HUES64 (cell line): ENCODE results near the gene KLHDC7B. TPM values are rescaled to one million over a fixed set of nuclear protein-coding genes. Genes with fewer than 3 reads are reported as not detected.

Source experiments
- H3K27ac ChIP-seq: 2 replicates; pipeline ENCODE4 v1.7.0; 2013; ENCODE audit warnings: low read depth, low read length, inconsistent platforms
- H3K27me3 ChIP-seq: 2 replicates; pipeline ENCODE4 v1.6.1; 2013; ENCODE audit warnings: mild to moderate bottlenecking, low read length; ENCODE audit not compliant: insufficient read depth
- H3K36me3 ChIP-seq: 2 replicates; pipeline ENCODE4 v1.6.1; 2013; ENCODE audit warnings: mild to moderate bottlenecking, low read length; ENCODE audit not compliant: insufficient read depth
- H3K4me1 ChIP-seq: 2 replicates; pipeline ENCODE4 v1.6.1; 2013; ENCODE audit warnings: mild to moderate bottlenecking, low read length, moderate library complexity; ENCODE audit not compliant: insufficient read depth
- H3K4me3 ChIP-seq: 2 replicates; pipeline ENCODE4 v1.5.1; 2013; ENCODE audit warnings: mild to moderate bottlenecking, low read length, moderate library complexity
- H3K9ac ChIP-seq: 2 replicates; pipeline ENCODE4 v1.6.1; 2013; ENCODE audit warnings: mild to moderate bottlenecking, low read depth, low read length
- H3K9me3 ChIP-seq: 2 replicates; pipeline ENCODE4 v1.6.1; 2013; ENCODE audit warnings: low read depth, low read length; ENCODE audit not compliant: insufficient read depth
- WGBS: fragments of 150-250, 120-280 bp; methylation state at CpG from one replicate; pipeline ENCODE4 v1.1.7; 2013; ENCODE audit warnings: missing lambda C conversion rate; 5-methylcytosine and 5-hydroxymethylcytosine counted together
- polyA plus RNA-seq, 2 experiments: library from polyadenylated mRNA; stranded (reverse); fragments of 50-300 nt; gene quantifications; one replicate each; pipeline ENCODE4 v1.2.3, GENCODE V29; 2013

The KLHDC7B gene
- not detected for polyA plus RNA-seq (2013, experiment 1 of 2)
- polyA plus RNA-seq (2013, experiment 2 of 2), result not detected

GRCh38 chr22:50545522-50546325 is at the start of gene KLHDC7B:
TSS of gene KLHDC7B (plus strand) at chr22:50545899. CDS start at chr22:50546244, 345 bp downstream.
- H3K27me3 ChIP-seq, result peaks cover 21% of the 10 kb centered on the region
- no peak within 1 kb of the TSS for H3K9ac ChIP-seq
- H3K27ac ChIP-seq, result no peak within 1 kb of the TSS
- 88% methylated on average over 10 of the region's 10 CpGs for WGBS
- H3K9me3 ChIP-seq, result no peaks in the 10 kb centered on the region
- no peaks in the 10 kb centered on the region for H3K36me3 ChIP-seq
- no peak within 1 kb of the TSS for H3K4me3 ChIP-seq
- no peaks in the 10 kb centered on the region for H3K4me1 ChIP-seq

GRCh38 chr22:50497093-50497492 is 48.6 kb upstream of the KLHDC7B start:
- no peaks in the 10 kb centered on the region for H3K4me1 ChIP-seq
- no peak overlapping the region for H3K4me3 ChIP-seq
- H3K27ac ChIP-seq, result no peak overlapping the region
- no peaks in the 10 kb centered on the region for H3K9me3 ChIP-seq
- WGBS, result 92% methylated on average over 6 of the region's 6 CpGs
- H3K36me3 ChIP-seq, result no peaks in the 10 kb centered on the region
- H3K27me3 ChIP-seq, result no peaks in the 10 kb centered on the region
- no peak overlapping the region for H3K9ac ChIP-seq

- H3K36me3 ChIP-seq, result no peaks in the 10 kb centered on the region
- 18% methylated on average over 13 of the region's 13 CpGs for WGBS
- no peak overlapping the region for H3K9ac ChIP-seq
- H3K27ac ChIP-seq, result no peak overlapping the region
- H3K4me3 ChIP-seq, result no peak overlapping the region
- H3K9me3 ChIP-seq, result no peaks in the 10 kb centered on the region
- no peaks in the 10 kb centered on the region for H3K27me3 ChIP-seq
- no peaks in the 10 kb centered on the region for H3K4me1 ChIP-seq
Measured at GRCh38 chr22:50498322-50498890, 47.3 kb upstream of the KLHDC7B start.

DNA sequence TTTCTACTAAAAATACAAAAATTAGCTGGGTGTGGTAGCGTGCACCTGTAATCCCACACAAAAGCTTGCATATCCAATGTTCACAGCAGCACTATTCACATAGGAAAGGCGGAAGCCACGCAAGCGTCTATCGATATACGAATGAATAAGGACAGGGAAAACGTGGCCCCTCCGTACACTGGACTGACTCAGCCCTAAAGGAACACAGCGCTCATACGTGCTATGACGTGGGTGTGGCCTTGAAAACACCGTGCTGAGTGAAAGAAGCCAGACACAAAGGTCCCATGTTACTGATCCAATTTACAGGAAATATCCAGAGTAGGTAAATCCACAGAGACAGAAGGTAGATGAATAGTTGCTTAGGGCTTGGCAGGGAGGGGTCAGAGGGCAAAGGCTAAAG is 45.2 kb upstream of the KLHDC7B start:
- H3K36me3 ChIP-seq, result peaks cover 6% of the 10 kb centered on the region
- no peak overlapping the region for H3K4me3 ChIP-seq
- 95% methylated on average over 12 of the region's 12 CpGs for WGBS
- H3K9me3 ChIP-seq, result no peaks in the 10 kb centered on the region
- no peaks in the 10 kb centered on the region for H3K4me1 ChIP-seq
- H3K9ac ChIP-seq, result no peak overlapping the region
- no peaks in the 10 kb centered on the region for H3K27me3 ChIP-seq
- H3K27ac ChIP-seq, result no peak overlapping the region

DNA sequence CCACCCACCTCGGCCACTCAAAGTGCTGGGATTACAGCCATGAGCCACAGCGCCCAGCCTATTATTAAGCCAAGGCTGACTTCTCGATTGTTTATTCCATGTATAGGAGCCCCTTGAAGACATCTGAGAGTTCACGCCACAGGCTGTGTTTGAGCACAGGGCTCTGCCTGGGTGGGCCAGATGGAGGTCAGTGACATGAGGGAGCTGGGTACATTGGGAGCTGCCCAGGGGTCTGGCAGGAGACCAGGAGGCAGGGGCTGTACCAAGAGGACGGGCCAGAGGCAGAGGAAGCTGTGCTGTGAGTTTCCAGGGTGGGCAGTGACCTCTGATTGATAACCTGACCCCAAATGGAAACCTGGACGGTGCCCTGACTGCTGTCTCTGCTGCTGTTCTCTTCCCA is 43.6 kb upstream of the KLHDC7B start:
- Histone ChIP-seq H3K27me3 (no peaks in the 10 kb centered on the region), H3K36me3 (peaks cover 11% of the 10 kb centered on the region), H3K27ac (no peak overlapping the region), H3K9me3 (no peaks in the 10 kb centered on the region), H3K4me1 (no peaks in the 10 kb centered on the region; the same call in 1 of the 2 replicates), H3K4me3 (no peak overlapping the region), H3K9ac (no peak overlapping the region)
- 92% methylated on average over 6 of the region's 6 CpGs for WGBS

DNA sequence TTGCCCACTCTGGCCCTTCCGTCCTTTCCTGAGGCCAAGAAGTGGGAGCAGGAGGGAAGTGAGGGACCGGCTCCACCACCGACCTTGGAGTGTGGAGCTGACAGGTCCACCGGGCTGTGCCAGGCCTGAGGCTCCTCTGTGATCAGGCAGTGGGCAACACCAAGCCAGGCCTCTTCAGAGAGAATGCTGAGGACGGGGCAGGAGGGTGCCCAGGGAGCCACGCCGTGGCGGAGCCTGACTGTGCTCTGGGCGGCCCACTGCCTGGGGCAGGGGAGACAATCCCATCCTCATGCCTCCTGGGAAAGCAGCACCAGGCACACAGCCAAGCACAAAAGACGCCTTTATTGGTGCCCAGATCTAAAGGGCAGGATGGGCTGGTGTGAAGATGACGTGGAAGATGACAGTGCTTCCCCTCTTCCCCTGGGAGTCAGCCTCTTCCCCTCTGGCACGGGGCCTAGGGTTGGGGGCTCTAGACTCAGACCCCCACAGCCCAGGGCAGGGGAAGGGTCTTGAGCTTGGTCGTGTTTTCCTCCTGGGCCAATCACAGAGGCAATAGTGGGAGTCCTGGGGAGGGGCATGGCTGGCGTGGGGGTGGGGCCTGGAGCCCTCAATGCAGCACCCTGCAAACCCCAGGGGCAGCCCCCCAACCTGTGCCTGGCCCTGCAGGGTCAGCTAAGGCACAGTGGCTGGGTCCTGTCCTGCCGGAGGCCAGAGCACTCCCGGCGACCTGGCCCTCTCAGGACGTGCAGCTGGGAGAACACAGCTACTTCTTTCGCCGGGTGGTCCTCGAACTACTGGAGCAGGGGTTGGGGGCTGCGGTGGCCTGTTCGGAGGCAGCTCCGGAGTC is 42.8 kb upstream of the KLHDC7B start:
- no peak overlapping the region for H3K9ac ChIP-seq
- H3K4me1 ChIP-seq, result no peaks in the 10 kb centered on the region; the same call in 1 of the 2 replicates
- no peak overlapping the region for H3K4me3 ChIP-seq
- H3K27ac ChIP-seq, result no peak overlapping the region
- H3K36me3 ChIP-seq, result peaks cover 11% of the 10 kb centered on the region
- H3K27me3 ChIP-seq, result no peaks in the 10 kb centered on the region
- no peaks in the 10 kb centered on the region for H3K9me3 ChIP-seq
- WGBS, result 95% methylated on average over 24 of the region's 24 CpGs

DNA sequence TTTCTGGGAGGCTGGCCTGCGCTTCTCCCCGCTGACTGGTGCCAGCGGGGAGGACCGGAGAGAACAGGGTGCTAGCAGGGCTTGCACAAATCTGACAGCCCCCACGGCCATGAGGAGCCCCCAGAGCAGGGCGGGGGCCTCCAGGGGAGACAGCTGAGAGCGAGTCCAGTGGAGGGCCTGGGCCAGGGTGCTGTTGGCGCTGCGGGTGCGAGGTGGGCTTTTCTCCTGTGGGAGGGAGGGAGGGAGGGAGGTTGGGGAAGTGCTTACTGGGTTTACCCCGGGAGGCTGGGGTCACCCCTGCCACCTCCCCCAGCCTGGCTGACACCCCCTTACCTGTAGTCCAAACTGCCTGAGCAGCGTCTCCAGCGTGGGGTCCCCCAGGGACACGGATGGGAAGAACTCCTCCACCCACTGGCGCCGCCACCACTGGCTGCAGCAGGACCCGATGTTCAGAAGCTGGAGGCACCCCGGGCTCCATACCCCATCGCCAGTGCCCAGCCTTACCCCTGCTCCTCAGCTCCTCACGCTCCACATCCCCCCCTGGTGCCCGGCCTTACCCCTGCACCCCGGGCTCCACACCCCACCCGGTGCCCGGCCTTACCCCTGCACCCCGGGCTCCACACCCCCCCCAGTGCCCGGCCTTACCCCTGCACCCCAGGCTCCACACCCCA is 42.1 kb upstream of the KLHDC7B start:
- Histone ChIP-seq H3K36me3 (peaks cover 11% of the 10 kb centered on the region), H3K9me3 (no peaks in the 10 kb centered on the region), H3K27me3 (no peaks in the 10 kb centered on the region), H3K4me3 (no peak overlapping the region), H3K4me1 (no peaks in the 10 kb centered on the region; the same call in 1 of the 2 replicates), H3K9ac (no peak overlapping the region), H3K27ac (no peak overlapping the region)
- WGBS, result 95% methylated on average over 25 of the region's 26 CpGs

- WGBS, result 95% methylated on average over 43 of the region's 44 CpGs
- H3K36me3 ChIP-seq, result peaks cover 11% of the 10 kb centered on the region
Measured at GRCh38 chr22:50504369-50505211, 41.1 kb upstream of the KLHDC7B start.

DNA sequence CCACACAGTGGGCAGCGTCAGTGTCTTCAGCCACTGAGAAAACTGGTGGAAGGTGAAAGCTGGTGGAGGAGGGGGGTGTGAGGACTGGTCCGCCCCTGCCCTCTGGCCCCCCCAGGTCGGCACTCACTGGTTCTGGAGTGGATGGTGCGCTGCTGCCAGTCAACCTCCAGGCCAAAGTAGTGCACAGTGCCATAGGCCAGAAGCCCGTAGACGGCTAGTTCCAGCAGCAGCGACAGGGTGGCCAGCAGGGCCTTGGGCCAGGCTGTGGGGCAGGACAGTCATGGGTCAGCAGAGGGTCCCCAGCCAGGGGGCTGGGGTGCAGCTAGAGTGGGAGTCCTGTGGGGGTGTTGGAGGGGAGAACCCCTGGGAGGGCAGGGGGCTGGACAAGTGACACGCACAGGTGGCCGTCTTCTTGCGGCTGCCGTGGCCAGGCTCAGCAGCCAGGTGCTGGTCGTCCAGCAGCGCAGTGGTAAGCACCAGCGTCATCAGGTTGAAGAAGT is 40.4 kb upstream of the KLHDC7B start:
- no peak overlapping the region for H3K4me3 ChIP-seq
- no peaks in the 10 kb centered on the region for H3K9me3 ChIP-seq
- peaks cover 11% of the 10 kb centered on the region for H3K36me3 ChIP-seq
- H3K4me1 ChIP-seq, result peaks cover 7% of the 10 kb centered on the region
- no peak overlapping the region for H3K27ac ChIP-seq
- no peak overlapping the region for H3K9ac ChIP-seq
- 93% methylated on average over 14 of the region's 14 CpGs for WGBS
- H3K27me3 ChIP-seq, result no peaks in the 10 kb centered on the region

More at GRCh38 chr22:50504369-50505211, 41.1 kb upstream of the KLHDC7B start:
- no peak overlapping the region for H3K9ac ChIP-seq
- H3K4me1 ChIP-seq, result peaks cover 7% of the 10 kb centered on the region
- H3K4me3 ChIP-seq, result no peak overlapping the region
- H3K9me3 ChIP-seq, result no peaks in the 10 kb centered on the region
- no peak overlapping the region for H3K27ac ChIP-seq
- H3K27me3 ChIP-seq, result no peaks in the 10 kb centered on the region
